GM18517 (cell line): ENCODE data around the gene LYSMD4.

ENCODE experiments used
- ATAC-seq: cut with Tn5 transposase; IDR thresholded peaks from one replicate; pipeline ENCODE4 v1.9.1; 2021; ENCODE audit warnings: mild to moderate bottlenecking, moderate library complexity; ENCODE audit not compliant: unreplicated experiment

Gene LYSMD4

DNA sequence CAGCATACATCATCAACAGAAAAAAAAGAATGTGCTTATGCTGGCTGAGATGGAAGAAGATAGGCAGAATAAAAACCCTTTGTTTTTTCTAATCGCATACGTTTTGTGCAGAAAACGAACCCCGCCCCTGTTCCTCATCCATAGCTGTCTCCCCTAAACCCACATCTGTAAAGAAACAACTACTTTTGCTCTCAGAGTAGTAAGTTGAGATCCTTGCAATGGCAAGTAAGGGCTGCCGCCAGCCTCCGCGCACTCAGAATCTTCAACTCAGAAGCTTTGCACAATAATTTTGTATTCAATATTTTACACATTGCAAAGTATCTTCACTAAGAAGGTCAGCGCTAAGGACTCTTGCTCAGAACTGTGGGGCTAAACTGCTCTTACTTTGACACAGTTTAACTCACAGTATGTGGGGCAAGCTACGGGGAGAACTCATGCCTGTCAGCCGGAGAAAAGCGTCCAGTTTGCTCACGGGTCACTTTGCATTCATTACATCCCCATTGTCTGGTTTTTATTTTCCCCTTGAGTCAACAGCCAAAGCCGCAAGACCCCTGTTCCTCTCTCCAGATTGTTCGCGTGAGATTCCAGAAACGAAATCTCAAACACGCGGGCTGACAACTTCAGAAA, 1.0 kb downstream of the LYSMD4 start:
- no peak for ATAC-seq

DNA sequence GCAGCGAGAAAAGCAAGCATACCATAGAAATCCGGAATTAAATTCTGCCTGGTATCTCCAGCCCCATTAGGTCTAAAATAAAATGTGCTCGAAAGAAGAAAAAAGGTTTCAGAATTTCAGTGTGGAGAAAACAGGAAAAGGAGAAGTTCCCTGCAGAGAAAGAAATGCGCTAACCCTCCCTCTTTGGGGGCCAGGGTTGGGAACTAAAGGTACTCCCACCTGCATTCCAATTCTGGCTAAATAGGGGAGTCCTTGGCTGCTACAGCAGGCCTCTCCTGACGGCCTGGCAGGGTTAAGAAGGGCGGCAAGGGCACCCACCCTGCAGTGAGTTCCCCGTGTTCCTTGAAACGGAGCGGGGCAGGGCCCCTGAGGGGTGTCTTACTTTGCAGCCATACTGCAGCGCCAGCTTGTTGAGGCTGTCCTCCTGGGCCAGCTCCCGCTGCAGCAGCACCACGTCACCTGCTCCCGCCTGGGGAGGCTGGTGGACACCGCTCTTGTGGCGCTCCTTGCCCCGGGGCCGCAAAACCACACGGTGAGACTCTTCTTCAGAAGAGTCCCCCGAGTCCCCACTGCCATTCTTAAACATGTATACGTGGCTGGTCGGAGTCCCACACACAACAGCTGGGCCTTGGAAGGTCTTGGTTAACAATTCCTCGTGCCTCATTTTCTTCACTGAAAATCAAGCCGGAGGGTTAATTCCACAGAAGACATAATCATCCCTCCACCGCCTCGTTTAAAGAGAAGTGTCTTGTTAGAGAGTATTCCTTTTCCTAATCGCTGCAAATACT, 1.7 kb downstream of the LYSMD4 start:
- no peak for ATAC-seq

DNA sequence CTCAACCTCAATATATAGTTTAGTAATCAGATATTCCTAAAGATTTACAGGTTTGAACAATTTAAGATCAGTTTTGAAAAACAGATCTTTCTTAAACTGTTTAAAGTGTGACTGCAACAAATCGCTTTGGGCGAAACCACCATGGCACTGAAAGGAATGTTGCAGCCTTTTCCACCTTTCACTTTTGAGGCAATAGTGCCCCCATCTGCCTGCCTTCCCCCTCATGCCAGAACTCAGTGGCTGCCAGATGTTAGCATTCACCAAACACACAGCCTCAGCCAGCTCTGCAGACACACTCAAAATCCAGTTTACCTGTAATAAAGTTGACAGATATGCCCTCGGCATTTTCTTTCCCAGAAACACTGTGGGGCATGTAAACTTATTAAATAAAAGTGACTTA, 3.3 kb downstream of the LYSMD4 start:
- no peak for ATAC-seq

DNA sequence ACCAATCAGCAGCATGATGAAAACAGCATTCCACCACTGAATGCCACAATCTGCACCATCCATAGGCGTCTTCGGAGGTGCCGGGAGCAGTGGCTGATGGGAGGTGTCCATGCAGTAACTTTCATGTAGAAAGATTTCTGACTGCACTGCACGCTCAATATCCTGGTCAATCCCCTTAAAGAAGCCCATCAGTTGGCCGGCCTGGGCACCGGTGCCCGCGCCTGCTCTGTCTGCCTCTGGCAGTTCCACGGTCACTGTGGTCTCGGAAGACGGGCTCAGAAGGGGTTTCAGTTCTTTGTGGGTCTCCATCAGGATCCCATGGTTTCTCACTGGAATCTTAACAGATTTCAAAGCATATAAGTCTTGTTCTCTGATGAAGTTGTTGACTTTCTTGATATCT, 3.9 kb downstream of the LYSMD4 start:
- no peak for ATAC-seq

DNA sequence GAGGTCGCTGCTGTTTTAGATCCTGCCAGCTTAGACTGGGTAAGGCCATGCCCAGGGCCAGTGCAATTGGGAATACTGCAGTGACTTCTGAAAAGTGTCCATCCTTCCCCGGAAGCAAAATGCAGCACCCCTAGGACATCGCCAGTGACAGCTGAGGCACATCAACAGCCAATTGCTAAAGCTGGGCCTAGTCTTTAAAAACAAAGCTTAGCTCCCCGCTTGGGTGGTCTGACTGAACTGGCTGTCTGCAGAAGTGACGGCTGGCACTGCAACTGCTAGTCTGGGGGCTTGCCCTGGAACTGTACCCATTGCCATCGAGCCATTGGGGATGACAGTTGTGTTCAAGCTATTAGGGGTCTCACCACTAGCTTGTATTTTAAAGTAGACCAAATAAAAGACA, 4.3 kb downstream of the LYSMD4 start:
- ATAC-seq = no peak

DNA sequence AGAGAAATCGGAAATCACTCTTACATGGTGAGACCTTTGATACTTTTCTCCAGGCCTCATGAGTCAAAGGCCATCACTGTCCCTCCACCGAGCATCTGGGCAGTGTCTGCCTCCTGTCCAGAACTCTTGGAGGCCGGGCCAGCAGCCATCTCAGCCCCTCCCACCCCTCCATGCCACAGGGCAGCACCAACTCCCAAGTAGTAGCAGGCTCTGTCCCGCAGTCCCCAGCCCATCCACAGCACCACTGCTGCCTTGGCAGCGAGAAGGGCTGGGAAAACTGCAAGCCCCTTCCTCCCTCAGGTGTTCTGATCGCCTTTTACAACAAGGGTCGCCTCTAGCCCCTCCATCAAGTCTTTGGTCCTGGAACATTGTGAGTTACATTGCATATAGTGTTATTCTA, 5.5 kb downstream of the LYSMD4 start:
- ATAC-seq = no peak

DNA sequence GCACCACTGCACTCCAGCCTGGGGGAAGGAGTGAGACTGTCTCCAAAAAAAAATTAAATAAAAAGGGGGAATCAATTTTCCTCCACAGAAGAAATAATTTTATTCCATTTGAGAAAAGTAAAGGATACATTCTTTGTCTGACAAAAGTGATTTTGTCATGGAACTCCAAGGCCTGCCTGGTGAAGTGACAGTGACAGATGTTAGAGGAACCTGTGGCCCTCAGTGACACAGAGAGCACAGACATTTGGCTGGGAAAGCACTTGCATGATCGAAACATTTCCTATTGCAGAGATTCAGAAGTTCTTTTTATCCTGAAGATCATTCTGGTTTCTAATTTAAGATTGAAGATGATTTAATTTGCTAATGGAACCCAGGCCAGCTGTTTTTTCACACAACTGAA, 5.9 kb downstream of the LYSMD4 start:
- no peak for ATAC-seq

DNA sequence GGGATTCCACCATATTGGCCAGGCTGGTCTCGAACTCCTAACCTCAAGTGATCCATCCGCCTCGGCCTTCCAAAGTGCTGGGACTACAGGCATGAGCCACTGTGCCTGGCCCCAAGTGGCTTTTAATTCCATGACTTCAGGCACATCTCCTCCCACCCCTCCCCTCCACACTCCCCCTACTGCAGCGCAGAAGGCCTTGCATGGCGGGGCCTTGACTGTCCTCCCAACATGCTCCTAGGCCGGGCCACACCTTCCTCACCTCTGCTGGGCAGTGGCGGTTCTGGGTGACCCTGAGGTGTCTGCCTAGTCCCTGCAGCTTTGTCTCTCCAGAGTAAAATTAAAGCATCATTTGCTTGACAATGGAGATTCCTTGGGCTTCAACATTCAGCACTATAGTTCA, 6.9 kb downstream of the LYSMD4 start:
- no peak for ATAC-seq

DNA sequence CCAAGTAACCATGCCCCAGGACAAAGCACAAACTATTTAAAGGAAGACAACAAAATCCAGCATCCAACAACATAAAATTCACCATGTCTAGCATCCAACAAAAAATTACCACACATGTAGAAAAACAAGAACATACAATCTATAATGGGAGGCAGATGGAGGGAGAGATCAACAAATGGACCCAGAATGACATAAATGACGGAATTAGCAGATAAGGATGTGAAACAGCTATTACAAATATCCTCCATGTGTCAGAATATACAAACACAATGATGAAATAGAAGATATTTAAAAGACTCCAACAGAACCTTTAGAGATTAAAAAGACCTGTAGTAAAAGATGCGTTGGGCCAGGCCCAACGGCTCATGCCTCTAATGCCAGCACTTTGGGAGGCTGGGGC, 10.8 kb downstream of the LYSMD4 start:
- no peak for ATAC-seq

DNA sequence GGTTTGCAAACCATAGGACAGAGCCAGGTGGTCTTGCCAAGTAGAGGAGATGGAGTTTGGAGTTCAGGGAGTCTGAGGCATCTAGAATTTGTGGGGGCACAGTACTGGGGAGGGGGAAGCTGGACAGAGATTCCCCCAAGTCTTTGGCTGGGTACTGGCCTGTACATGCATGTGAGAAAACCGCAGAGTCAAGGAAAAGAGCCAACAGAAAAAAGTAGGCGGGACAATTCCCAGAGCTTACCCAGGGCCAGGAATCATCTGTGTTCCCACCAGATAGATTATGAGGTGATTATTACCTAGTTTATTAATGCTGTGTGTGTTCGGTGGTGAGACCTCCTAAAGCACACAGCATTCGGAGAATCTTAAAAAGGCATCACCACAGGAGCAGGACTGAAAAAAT, 11.3 kb downstream of the LYSMD4 start:
- no peak for ATAC-seq

DNA sequence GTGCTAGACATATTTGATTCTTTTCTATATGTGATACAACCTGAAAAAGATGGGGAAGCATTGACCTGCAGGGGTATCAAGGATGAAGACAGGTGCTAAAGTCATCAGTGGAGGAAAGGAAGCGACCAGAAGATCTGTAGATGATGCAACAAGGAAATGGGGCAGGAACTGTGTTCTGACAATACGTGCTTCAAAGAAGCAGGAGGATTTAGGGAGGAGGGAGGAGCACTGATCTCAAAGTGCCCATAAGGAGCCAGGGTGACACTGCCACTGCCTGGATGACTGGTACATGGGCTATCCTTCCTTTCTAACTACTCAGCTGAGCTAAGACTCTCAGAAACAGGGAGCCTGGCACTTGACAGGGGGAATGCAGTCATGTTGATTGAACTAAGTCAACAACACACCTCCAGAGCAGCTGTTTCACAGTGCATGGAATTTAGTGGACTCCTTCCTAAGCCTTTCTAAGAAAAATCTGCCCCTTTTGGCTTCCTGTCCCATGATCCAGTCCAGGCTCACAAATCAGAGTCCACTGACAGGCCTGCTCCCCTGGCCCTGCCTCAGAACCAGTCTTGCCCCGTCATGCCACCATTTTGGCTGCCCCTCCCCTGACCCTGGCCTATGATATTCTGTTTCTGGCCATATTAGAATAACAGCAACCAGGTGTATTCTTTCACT, 12.0 kb downstream of the LYSMD4 start:
- ATAC-seq = no peak

DNA sequence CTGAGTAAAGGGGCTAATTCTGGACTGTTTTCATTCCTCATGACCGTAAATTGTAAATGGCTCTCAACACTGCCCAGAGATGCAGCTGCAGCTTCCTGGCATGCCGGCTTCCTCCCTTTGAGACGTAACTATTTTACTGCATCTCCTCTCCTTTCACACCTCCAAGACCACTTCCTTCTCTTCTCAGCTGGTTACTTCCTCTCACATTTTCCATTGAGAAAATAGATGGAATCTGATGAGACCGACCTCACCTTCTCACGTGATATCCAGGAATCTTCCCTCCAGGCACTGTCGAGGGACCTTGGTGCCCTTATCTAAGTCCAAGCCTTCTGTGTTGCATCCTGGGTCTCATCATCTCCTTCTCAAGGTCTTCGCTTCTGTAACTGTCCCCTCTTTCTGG, 12.7 kb downstream of the LYSMD4 start:
- no peak for ATAC-seq

DNA sequence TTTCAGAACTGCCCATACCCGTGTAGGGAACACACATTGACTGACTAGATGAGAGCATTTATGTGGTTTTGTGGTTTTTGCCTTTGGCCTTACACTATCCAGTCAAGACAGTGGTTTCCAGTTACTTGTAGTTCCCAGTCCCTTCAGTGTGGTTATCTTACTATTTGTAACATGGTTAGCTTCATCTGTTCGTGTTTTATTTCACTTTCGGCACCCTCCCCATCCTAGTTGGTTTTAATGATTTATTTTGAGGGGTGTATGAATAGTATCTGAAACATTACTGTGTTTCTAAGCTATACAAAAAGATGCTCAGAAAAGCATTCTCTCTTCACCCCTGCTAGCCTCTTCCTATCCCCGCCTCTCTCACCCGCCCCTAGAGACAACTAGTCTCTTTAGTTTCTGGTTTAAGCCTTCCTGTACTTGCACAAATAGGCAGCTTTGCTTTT, 14.1 kb downstream of the LYSMD4 start:
- peak; percentile 84 for ATAC-seq

DNA sequence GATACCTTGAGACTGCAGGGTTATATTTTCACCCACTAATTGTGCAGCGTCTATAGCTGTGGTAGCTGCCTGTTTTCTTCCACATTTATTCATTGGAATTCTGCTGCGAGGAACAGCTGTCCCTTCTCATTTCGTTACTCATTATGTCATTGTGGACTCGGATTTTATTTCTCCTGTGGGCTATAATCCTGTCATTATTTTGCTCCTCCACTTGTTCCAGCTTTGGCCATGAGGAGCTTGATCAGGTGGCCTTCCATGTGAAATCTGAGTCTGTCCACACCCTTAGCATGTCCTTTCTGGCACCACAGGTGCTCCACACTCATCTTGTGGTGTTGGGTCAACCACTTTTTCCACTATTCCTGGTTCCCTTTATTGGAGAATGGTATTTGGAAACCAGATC, 14.8 kb downstream of the LYSMD4 start:
- ATAC-seq = no peak

DNA sequence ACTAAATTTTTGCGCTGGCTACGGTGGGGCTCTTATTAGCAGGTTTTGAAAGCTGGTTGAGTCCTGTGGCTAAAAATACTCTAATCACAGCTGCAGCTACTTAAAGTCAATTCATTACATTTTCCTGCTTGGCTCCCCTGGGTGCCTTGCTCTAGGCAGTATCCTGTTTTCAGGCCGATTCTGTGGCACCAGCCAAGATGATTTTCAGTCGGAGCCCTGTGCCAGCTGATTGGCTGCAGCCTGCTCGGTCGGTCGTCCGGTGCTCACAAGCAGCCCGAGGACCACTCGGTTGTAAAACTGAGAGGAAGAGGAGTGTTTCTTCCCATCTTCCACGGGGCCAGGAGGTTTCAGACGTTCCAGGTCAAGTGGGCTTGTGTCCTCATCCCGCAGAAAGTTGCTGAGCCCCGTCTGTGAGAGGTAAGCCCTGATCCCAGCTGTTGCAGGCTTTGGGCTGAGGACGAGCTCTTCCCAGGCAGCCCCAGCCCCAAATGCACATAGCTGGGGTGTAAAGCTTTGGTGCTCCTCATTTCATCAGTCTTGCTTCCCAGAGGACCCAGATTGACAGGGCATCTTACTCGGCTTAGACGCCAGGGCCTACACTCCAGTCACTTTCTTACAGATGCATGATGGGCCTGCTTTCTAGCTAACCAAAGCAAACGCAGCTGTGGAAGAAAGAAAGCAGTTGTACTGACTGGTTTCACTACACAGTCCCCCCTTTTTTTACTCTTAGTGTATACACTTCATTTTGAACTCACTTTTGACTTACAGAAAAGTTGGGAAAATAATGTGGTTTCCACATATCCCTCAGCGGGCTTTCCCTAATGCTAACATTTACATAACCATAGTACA, 15.9 kb downstream of the LYSMD4 start:
- no peak for ATAC-seq

DNA sequence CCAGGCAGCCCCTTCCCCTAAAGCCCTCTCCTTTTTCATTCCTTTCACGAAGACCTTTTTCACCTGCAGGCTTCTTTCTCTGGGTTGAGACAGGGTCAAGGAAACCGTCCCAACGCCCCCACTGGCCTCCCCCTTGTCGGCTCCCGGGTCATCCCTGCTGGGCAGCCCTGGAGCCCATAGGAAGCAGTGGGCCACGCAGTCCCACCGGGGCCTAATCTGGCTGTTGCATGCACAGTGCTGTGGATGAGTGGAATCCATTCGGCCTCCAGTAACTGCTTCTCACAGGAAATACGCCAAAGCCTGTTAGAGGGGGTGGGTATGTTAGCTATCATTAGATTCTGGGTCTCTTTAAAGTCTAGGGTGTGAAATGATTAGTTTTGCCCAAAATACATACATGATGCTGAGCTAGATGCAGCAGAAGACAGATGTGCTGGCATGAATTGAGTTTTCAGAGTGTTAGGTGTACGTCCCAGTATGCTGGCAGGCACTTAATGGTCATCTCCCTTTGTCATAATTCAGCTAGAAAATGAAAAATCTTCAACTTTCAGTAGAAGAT, 16.6 kb downstream of the LYSMD4 start:
- ATAC-seq = no peak

DNA sequence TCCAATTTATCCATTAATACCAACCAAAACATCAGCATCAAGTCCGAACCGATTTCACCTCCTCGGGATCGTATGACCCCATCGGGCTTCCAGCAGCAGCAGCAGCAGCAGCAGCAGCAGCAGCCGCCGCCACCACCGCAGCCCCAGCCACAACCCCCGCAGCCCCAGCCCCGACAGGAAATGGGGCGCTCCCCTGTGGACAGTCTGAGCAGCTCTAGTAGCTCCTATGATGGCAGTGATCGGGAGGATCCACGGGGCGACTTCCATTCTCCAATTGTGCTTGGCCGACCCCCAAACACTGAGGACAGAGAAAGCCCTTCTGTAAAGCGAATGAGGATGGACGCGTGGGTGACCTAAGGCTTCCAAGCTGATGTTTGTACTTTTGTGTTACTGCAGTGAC, 20.8 kb downstream of the LYSMD4 start:
- no peak for ATAC-seq

DNA sequence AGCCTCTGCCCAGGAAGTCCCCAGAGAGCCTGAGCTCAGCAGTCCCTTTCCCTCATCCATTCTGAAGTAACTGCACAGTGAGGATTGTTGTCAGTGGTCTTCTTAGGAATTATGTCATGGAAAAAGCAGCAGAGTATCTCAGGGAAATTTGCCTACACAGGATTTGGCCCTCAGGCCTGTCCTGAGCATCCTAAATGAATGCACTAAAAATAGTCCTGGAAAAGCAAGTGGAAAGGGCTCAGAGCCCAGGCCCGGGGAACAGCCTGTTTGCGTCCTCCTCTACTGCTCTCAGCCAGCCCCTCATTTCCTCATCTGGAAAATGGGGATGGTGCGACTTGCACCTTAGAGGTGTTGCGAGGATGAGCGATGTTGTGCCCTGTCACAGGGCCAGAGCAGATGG, 21.6 kb downstream of the LYSMD4 start:
- no peak for ATAC-seq

DNA sequence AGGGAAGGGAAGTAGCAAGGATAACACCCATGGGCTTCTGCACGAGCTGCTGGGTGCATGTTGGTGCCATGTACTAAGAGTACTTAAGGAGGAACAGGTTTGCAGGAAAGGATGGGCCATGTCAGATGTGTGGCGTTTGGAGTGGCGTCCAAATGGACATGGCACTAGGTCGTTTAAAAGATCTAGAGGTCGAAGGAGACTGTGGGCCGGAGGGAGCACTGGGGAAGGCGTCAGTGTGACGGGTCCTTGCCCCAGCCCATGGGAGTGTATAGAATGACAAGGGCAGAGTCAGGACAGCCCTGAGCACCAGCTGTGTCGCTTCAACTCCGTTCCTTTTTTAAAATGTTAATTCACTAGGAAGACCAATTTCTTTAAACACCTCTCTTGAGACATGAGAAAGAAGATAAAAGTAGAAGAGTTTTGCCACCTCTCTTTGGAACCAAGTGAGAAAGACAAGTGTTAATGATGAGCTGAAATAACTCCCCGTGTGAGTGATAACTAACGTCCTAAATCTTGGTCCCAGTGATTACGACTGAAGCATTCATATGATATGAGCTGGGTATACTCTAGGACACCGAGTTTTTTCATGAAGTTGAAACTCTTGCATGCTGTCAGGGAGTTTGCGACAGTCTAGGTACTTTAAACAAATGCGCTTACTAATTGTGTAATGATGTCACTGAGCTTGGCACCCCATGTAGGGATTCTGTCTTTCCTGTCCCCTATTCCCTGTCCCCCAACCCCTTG, 23.8 kb downstream of the LYSMD4 start:
- ATAC-seq = no peak

DNA sequence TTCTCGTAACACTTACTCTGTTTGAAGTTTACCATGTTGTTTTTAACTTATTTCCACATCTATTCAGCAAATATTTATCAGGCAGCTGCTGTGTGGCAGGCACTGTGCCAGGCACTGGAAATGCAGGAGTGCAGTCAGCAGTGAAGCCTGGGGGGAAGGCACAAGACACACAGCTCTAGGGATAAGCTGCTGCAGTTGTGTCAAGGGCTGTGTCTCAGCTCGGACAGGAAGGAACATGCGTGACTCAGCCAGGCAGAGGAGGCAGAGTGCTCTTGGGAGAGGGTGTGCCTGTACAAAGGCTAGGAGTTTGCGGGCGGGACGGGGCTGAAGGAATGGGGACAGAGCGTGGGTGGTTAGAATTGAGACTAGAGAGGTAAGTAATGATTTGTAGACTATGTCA, 24.7 kb downstream of the LYSMD4 start:
- ATAC-seq = no peak
